Activated CD4-positive, alpha-beta T cell treated with anti-CD3 and anti-CD28 coated beads, Interleukin-2, amount 10 ng/mL, durations not matched to agents 7 days and 5 days (primary cell): ENCODE measurements around the gene PIK3IP1. TPM values are rescaled to one million over a fixed set of nuclear protein-coding genes. Genes with fewer than 3 reads are reported as not detected.
"Not testable (repeated sequence)": the region's sequence is repeated elsewhere in the genome, so short reads cannot be mapped to it uniquely, and the experiment has no call there.

Source experiments
- CTCF ChIA-PET: fragments of 350-600 bp; sonication (Branson Sonifier 250); formaldehyde crosslinking; loops from one replicate; lab custom pipeline; 2021; ENCODE audit warnings: antibody characterized with exemption; lab: Charles Lee
- POLR2A ChIA-PET: fragments of 350-600 bp; sonication (Branson Sonifier 250); formaldehyde crosslinking; loops from one replicate; lab custom pipeline; 2021; ENCODE audit warnings: antibody characterized with exemption; lab: Charles Lee
- DNase-seq: peaks from one replicate; pipeline ENCODE4 v3.0.0-alpha.2; 2020
- H3K27ac Mint-ChIP-seq: one replicate; pipeline ENCODE4 v1.8.0; 2021; ENCODE audit warnings: mild to moderate bottlenecking, moderate library complexity, mixed read lengths
- H3K27me3 Mint-ChIP-seq: one replicate; pipeline ENCODE4 v1.8.0; 2021; ENCODE audit warnings: mixed read lengths
- H3K36me3 Mint-ChIP-seq: one replicate; pipeline ENCODE4 v1.8.0; 2021; ENCODE audit warnings: low read depth, mixed read lengths
- H3K4me1 Mint-ChIP-seq: one replicate; pipeline ENCODE4 v1.8.0; 2021; ENCODE audit warnings: mixed read lengths
- H3K4me3 Mint-ChIP-seq: one replicate; pipeline ENCODE4 v1.8.0; 2021; ENCODE audit warnings: mild to moderate bottlenecking, moderate library complexity, mixed read lengths
- H3K9me3 Mint-ChIP-seq: one replicate; pipeline ENCODE4 v1.8.0; 2021; ENCODE audit warnings: mixed read lengths
- total RNA-seq, 2 experiments: library from RNA; stranded (reverse); gene quantifications; one replicate each; pipeline ENCODE4 v1.2.3, GENCODE V29; 2021

The PIK3IP1 gene
- total RNA-seq, 2 experiments from 2014 or later, result 56.0 to 63.0 TPM

- ChIA-PET POLR2A (no interaction called here), CTCF (no interaction called here)
- H3K36me3 Mint-ChIP-seq, result peaks cover 60% of the 10 kb centered on the region
- H3K4me3 Mint-ChIP-seq, result no peak overlapping the region
- no peaks in the 10 kb centered on the region for H3K9me3 Mint-ChIP-seq
- DNase-seq, result no peak
- peaks cover 19% of the 10 kb centered on the region for H3K4me1 Mint-ChIP-seq
- no peak overlapping the region for H3K27ac Mint-ChIP-seq
- no peaks in the 10 kb centered on the region for H3K27me3 Mint-ChIP-seq
Observed at GRCh38 chr22:31329029-31329428, 36.7 kb upstream of the PIK3IP1 start.

DNA sequence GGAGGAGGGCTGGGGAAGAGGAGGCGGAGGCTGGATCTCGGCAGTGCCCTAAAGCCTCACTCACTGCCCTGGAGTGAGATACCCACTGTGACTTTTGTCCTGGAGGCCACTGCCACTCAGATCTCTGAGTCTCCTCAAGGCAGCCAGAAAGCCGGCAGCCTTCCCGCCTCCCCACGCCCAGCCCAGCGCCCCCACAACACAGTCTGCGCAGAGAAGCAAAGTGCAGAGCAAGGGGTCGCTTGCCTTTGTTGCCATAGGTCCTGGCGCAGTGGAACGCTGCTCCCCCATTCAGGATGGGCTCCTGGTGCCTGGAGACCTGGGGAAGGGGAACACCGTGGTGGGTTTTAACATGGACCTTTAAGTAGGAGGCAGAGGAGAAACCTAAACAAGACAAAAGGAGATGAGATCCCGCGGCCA, 36.3 kb upstream of the PIK3IP1 start:
- no peak overlapping the region for H3K4me3 Mint-ChIP-seq
- H3K9me3 Mint-ChIP-seq, result no peaks in the 10 kb centered on the region
- H3K4me1 Mint-ChIP-seq, result peaks cover 19% of the 10 kb centered on the region
- CTCF ChIA-PET, result no interaction called here
- POLR2A ChIA-PET, result no interaction called here
- no peak for DNase-seq
- peaks cover 56% of the 10 kb centered on the region for H3K36me3 Mint-ChIP-seq
- H3K27me3 Mint-ChIP-seq, result no peaks in the 10 kb centered on the region
- H3K27ac Mint-ChIP-seq, result no peak overlapping the region

DNA sequence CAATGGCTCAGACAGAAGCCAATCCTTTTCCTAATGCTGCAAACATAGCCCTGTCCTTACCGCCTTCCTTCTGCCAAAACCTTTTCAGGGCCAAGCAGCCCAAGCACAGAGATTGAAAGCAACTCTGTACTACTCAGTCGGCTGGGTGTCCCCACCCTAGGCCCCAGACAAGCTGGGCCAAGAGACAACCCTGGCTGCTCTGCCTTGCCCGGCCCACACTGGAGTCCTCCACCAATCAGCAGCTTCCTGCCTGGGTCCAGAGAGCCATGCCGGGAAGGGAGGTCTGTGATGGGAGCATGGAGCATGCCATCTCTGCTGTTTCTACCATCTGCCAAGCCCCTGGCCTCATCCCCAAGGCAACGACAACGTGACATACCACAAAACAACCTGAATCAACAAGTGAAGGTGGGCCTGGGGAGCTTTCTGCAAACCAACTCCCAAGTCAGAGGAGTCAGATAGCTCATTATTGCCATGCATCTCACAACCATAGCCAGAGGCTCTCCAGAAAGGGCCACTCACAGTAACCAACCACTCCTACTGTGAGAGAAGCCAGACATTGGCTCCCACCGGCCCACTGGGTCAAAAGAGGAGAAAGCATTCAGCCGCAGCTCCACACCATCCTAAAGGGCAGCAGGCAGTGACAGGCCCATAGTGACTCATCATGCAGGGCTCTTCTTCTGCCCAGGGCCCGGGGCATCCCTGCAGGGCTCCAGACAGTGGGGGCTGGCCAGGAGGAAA, 35.7 kb upstream of the PIK3IP1 start:
- H3K4me1 Mint-ChIP-seq, result peaks cover 19% of the 10 kb centered on the region
- H3K27me3 Mint-ChIP-seq, result no peaks in the 10 kb centered on the region
- POLR2A ChIA-PET, result no interaction called here
- H3K4me3 Mint-ChIP-seq, result no peak overlapping the region
- no peak overlapping the region for H3K27ac Mint-ChIP-seq
- H3K36me3 Mint-ChIP-seq, result peaks cover 52% of the 10 kb centered on the region
- CTCF ChIA-PET, result interaction anchor here (0.7 kb wide), 1 partner anchor 13 kb away, joined by 4 read pairs; no protein-coding TSS in a partner anchor
- no peak for DNase-seq
- no peaks in the 10 kb centered on the region for H3K9me3 Mint-ChIP-seq

DNA sequence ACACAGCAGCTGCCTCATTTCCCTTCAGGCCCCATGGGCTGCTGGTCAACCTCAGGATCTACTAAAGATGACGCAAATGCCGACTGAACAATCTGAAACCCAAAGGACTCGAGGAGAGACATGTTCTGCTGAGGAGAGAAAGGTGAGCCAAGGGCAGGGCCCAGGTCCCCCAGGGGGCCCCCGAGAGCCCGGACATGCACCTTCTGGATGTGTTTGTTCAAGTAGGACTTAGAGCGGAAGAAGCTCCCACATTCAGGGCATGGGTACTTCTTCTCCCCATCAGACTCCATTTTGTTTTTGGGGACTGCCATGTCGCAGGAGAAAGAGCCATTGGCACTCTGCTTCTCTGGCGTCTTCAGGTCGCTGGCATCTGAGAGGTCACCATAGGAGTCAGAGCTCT, 34.6 kb upstream of the PIK3IP1 start:
- Mint-ChIP-seq H3K9me3 (no peaks in the 10 kb centered on the region), H3K4me3 (no peak overlapping the region), H3K4me1 (peaks cover 16% of the 10 kb centered on the region), H3K36me3 (peaks cover 46% of the 10 kb centered on the region), H3K27me3 (no peaks in the 10 kb centered on the region), H3K27ac (no peak overlapping the region)
- POLR2A ChIA-PET, result no interaction called here
- CTCF ChIA-PET, result interaction anchor here (0.6 to 2.1 kb wide), 3 partner anchors 13 to 94 kb away, joined by 3 to 7 read pairs (median 3); no protein-coding TSS in a partner anchor
- DNase-seq, result no peak

GRCh38 chr22:31323578-31324550, 31.6 kb upstream of the PIK3IP1 start:
- ChIA-PET POLR2A (no interaction called here), CTCF (interaction anchor here (0.6 to 2.0 kb wide), 2 partner anchors 10 to 26 kb away, joined by 3 to 10 read pairs; no protein-coding TSS in a partner anchor)
- Mint-ChIP-seq H3K4me3 (no peak overlapping the region), H3K36me3 (peaks cover 30% of the 10 kb centered on the region), H3K27ac (no peak overlapping the region), H3K4me1 (no peaks in the 10 kb centered on the region), H3K27me3 (no peaks in the 10 kb centered on the region), H3K9me3 (no peaks in the 10 kb centered on the region)
- no peak for DNase-seq

GRCh38 chr22:31321421-31321820, 29.1 kb upstream of the PIK3IP1 start:
- CTCF ChIA-PET, result interaction anchor here (1.5 kb wide), 1 partner anchor 25 kb away, joined by 5 read pairs; the partner anchor contains the start of gene PATZ1
- Mint-ChIP-seq H3K27ac (no peak overlapping the region), H3K4me3 (no peak overlapping the region), H3K36me3 (peaks cover 14% of the 10 kb centered on the region), H3K4me1 (no peaks in the 10 kb centered on the region), H3K9me3 (no peaks in the 10 kb centered on the region), H3K27me3 (no peaks in the 10 kb centered on the region)
- DNase-seq, result no peak
- POLR2A ChIA-PET, result no interaction called here

- DNase-seq, H3K27me3 Mint-ChIP-seq, H3K9me3 Mint-ChIP-seq, H3K27ac Mint-ChIP-seq, H3K4me3 Mint-ChIP-seq, POLR2A ChIA-PET: not testable (repeated sequence)
- H3K4me1 Mint-ChIP-seq, result peaks cover 15% of the 10 kb centered on the region
- peaks cover 17% of the 10 kb centered on the region for H3K36me3 Mint-ChIP-seq
- CTCF ChIA-PET, result interaction anchor here (1.3 to 2.1 kb wide), 9 partner anchors 9 to 24 kb away, joined by 4 to 12 read pairs (median 8); partner anchors contain the start of gene PIK3IP1
Observed at GRCh38 chr22:31314220-31314619, 21.9 kb upstream of the PIK3IP1 start.

DNA sequence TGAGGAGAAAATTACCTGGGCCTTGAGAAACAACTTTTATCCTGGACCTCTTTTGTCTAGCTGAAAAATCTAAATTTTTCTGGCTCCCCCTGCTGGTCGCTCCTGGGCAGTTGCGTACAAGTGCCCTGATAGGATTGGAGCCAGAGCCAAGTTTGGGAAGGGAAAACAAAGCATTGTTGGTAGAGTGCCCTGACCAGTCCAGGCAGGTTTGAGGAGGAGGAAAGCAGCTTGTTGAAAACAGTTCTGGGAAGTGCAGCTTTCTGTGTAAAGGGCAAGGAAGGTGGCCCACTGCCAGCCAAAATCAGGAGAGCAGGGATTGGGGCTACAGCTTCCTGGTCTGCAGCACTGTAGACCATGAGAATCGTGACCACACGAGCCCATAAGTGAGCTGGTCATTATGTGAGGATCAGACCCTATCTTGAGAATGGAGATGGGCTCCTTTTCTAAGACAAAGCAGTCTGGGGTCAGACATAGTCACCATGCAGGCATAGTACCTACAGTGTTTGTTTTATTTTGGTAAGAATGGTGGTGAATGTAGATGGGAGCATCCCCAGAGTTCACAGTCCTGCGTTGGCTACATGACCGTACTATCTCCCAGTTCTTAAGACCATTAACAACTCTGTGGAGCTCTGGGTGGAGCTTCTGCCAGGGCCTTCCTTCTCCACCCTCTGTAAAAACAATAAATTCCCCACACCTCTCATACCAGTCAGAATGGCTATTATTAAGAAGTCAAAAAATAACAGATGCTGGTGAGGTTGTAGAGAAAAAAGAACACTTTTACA, 21.3 kb upstream of the PIK3IP1 start:
- H3K27ac Mint-ChIP-seq, result peak overlapping the region; percentile 34
- no peaks in the 10 kb centered on the region for H3K27me3 Mint-ChIP-seq
- ChIA-PET POLR2A (no interaction called here), CTCF (interaction anchor here (0.5 to 2.1 kb wide), 14 partner anchors 10 to 425 kb away, joined by 3 to 12 read pairs (median 6); partner anchors contain the start of gene PIK3IP1)
- peaks cover 20% of the 10 kb centered on the region for H3K4me1 Mint-ChIP-seq
- H3K36me3 Mint-ChIP-seq, result peaks cover 17% of the 10 kb centered on the region
- H3K9me3 Mint-ChIP-seq, result peaks cover 9% of the 10 kb centered on the region
- DNase-seq, result peak; percentile 77
- H3K4me3 Mint-ChIP-seq, result no peak overlapping the region

DNA sequence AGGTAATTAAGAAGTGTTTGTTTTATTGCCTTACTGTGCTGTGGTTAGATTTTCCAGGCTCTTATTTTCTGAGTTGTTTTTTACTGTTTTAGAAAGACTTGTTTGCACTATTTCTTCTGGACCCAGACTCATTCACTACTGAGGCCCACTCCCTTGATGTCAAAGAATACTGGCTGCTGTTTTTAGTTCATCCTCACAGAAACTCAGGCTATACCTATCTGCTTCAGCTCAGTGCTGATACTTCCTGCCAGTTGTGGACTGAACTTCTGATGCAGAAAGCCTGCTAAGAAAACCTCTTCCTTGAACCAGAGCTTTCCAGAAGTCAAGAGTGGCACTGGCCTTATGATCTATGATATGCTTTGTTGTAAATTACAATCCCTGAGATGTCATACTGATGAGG, 15.9 kb upstream of the PIK3IP1 start:
- Mint-ChIP-seq H3K27ac (peak overlapping the region; percentile 77), H3K4me1 (peaks cover 38% of the 10 kb centered on the region), H3K4me3 (no peak overlapping the region), H3K9me3 (no peaks in the 10 kb centered on the region), H3K36me3 (peaks cover 6% of the 10 kb centered on the region), H3K27me3 (no peaks in the 10 kb centered on the region)
- DNase-seq, result no peak
- ChIA-PET POLR2A (interaction anchor here (0.6 kb wide), 1 partner anchor 128 kb away, joined by 5 read pairs; no protein-coding TSS in a partner anchor), CTCF (no interaction called here)

GRCh38 chr22:31305194-31305593, 12.9 kb upstream of the PIK3IP1 start:
- peaks cover 30% of the 10 kb centered on the region for H3K4me1 Mint-ChIP-seq

GRCh38 chr22:31302537-31302936, 10.2 kb upstream of the PIK3IP1 start:
- ChIA-PET POLR2A (no interaction called here), CTCF (interaction anchor here (0.9 to 2.3 kb wide), 3 partner anchors 9 to 12 kb away, joined by 3 to 11 read pairs (median 3); no protein-coding TSS in a partner anchor)
- Mint-ChIP-seq H3K9me3 (no peaks in the 10 kb centered on the region), H3K27ac (no peak overlapping the region), H3K4me1 (peaks cover 14% of the 10 kb centered on the region), H3K4me3 (no peak overlapping the region), H3K36me3 (peaks cover 5% of the 10 kb centered on the region), H3K27me3 (no peaks in the 10 kb centered on the region)
- DNase-seq, result no peak

More at GRCh38 chr22:31305194-31305593, 12.9 kb upstream of the PIK3IP1 start:
- H3K36me3 Mint-ChIP-seq, result peaks cover 5% of the 10 kb centered on the region
- H3K4me3 Mint-ChIP-seq, result no peak overlapping the region
- POLR2A ChIA-PET, result no interaction called here
- no peaks in the 10 kb centered on the region for H3K9me3 Mint-ChIP-seq
- CTCF ChIA-PET, result interaction anchor here (1.6 kb wide), 1 partner anchor 16 kb away, joined by 4 read pairs; no protein-coding TSS in a partner anchor
- H3K27ac Mint-ChIP-seq, result no peak overlapping the region
- H3K27me3 Mint-ChIP-seq, result no peaks in the 10 kb centered on the region
- no peak for DNase-seq

DNA sequence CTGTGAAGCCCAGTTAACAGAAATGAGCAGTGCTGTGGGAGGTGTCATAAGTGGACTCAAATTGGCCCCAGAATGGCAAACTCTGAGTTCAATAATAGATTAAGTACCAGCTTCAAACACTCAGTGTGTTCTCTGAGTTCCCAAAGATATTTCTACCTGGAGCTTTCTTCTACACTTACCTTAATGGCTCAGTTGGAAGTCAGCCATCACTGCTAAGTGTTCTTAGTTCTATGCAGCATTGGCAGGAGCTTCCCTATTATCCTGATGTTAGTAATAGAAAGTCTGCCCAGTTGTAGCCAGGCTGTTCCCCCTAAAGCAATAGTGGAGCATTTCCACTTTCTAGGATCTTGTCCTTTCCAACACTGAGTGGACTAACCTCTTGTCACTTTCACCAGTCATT, 9.7 kb upstream of the PIK3IP1 start:
- Mint-ChIP-seq H3K9me3 (no peaks in the 10 kb centered on the region), H3K27me3 (no peaks in the 10 kb centered on the region), H3K4me3 (no peak overlapping the region), H3K4me1 (peaks cover 12% of the 10 kb centered on the region), H3K27ac (no peak overlapping the region), H3K36me3 (peaks cover 5% of the 10 kb centered on the region)
- ChIA-PET POLR2A (no interaction called here), CTCF (interaction anchor here (0.9 to 2.3 kb wide), 3 partner anchors 9 to 12 kb away, joined by 3 to 11 read pairs (median 3); no protein-coding TSS in a partner anchor)
- DNase-seq, result no peak
